GM12878 (cell line): Measurements from ENCODE around the gene ANO1. TPM values are rescaled to one million over a fixed set of nuclear protein-coding genes. Genes with fewer than 3 reads are reported as not detected.

Experiments used
- ATAC-seq: fragments of 200-7000 bp; cut with Tn5 transposase; 3 replicates; pipeline ENCODE4 v1.9.1; 2020; ENCODE audit warnings: mild to moderate bottlenecking, moderate library complexity
- BruUV-seq: library from RNA; stranded (reverse); fragments of 400-500 nt; replicated peaks from 2 replicates; lab custom pipeline; 2021; lab: Mats Ljungman, UMichigan
- CTCF ChIA-PET: fragments of 300-600 bp; sonication (Branson Sonifier 250); formaldehyde crosslinking; extraction: SDS; loops from one replicate; lab custom pipeline; 2021; ENCODE audit warnings: inconsistent platforms; lab: Yijun Ruan, JAX
- POLR2A ChIA-PET: fragments of 350-600 bp; formaldehyde crosslinking; extraction: SDS; loops from one replicate; lab custom pipeline; 2021; ENCODE audit warnings: inconsistent platforms; lab: Charles Lee
- RAD21 ChIA-PET: fragments of 300-600 bp; sonication (Branson Sonifier 250); formaldehyde crosslinking; loops from one replicate; lab custom pipeline; 2023; ENCODE audit warnings: antibody characterized with exemption; ENCODE audit not compliant: unreplicated experiment; lab: Charles Lee
- SMC1A ChIA-PET: fragments of 300-600 bp; sonication (Branson Sonifier 250); formaldehyde crosslinking; loops from one replicate; lab custom pipeline; 2023; ENCODE audit not compliant: unreplicated experiment, uncharacterized antibody; lab: Charles Lee
- DNase-seq: peaks from one replicate; pipeline ENCODE4 v3.0.0-alpha.2; 2011; ENCODE audit warnings: low read depth, low spot score
- FAIRE-seq: peaks from 3 replicates; lab custom pipeline; 2011; peaks lifted over from hg19 to GRCh38; lab: Jason Lieb, UNC
- H2AFZ ChIP-seq: 2 replicates; pipeline ENCODE4 v1.6.0; 2011; ENCODE audit warnings: low read depth, low read length, control low read depth; ENCODE audit not compliant: control insufficient read depth
- H3K27ac ChIP-seq: 2 replicates; pipeline ENCODE4 v1.5.1; 2011; ENCODE audit warnings: control low read depth; ENCODE audit not compliant: control insufficient read depth, insufficient read depth
- H3K27me3 ChIP-seq, 2 experiments: replicated peaks in 1 of 2; 2 replicates each; pipeline versions ENCODE4 v1.6.0 to v1.6.1; 2011; ENCODE audit warnings: low read length in 1 of 2; ENCODE audit not compliant: control insufficient read depth in 2 of 2, insufficient read depth in 2 of 2
- H3K36me3 ChIP-seq, 2 experiments: 2 replicates each; pipeline ENCODE4 v1.5.1; 2011; ENCODE audit warnings: low read length in 1 of 2; ENCODE audit not compliant: control insufficient read depth in 2 of 2, insufficient read depth in 2 of 2
- H3K4me1 ChIP-seq: 2 replicates; pipeline ENCODE4 v1.6.1; 2011; ENCODE audit warnings: mild to moderate bottlenecking, low read length, moderate library complexity, mixed read lengths; ENCODE audit not compliant: control insufficient read depth, insufficient read depth
- H3K4me2 ChIP-seq: 2 replicates; pipeline ENCODE4 v1.6.0; 2011; ENCODE audit warnings: control low read depth; ENCODE audit not compliant: control insufficient read depth, insufficient read depth
- H3K4me3 ChIP-seq: fragments of 200-600 bp; sonication (generic); 2 replicates; pipeline ENCODE4 v1.5.1; 2016
- H3K79me2 ChIP-seq: 2 replicates; pipeline ENCODE4 v1.6.0; 2011; ENCODE audit warnings: low read length; ENCODE audit not compliant: control insufficient read depth, insufficient read depth
- H3K9ac ChIP-seq: 2 replicates; pipeline ENCODE4 v1.8.0; 2011; ENCODE audit warnings: low read length, control low read depth, mixed read lengths; ENCODE audit not compliant: control insufficient read depth, insufficient read depth
- H3K9me3 ChIP-seq: replicated peaks from 3 replicates; pipeline ENCODE4 v1.5.1; 2011; ENCODE audit warnings: mild to moderate bottlenecking, low read length; ENCODE audit not compliant: control insufficient read depth, insufficient read depth
- H4K20me1 ChIP-seq: 2 replicates; pipeline ENCODE4 v1.6.0; 2011; ENCODE audit not compliant: control insufficient read depth, insufficient read depth
- ATF7 ChIP-seq: fragments of 450-650 bp; IDR thresholded peaks from 2 replicates; pipeline ENCODE4 v1.6.1; 2016; ENCODE audit warnings: low read depth, mild to moderate bottlenecking
- CBX5 ChIP-seq: sonication (generic); IDR thresholded peaks from 2 replicates; pipeline ENCODE4 v1.6.1; 2016; ENCODE audit warnings: low read depth, moderate library complexity, mild to moderate bottlenecking, inconsistent platforms
- CEBPB ChIP-seq, 2 experiments: fragments of 150-350 bp in 1 of 2; IDR thresholded peaks; 2 replicates each; pipeline ENCODE4 v1.6.1; 2012 to 2014; ENCODE audit warnings: low read depth in 2 of 2, low read length in 2 of 2, borderline replicate concordance in 1 of 2, inconsistent platforms in 1 of 2
- CREM ChIP-seq: IDR thresholded peaks from 2 replicates; pipeline ENCODE4 v1.6.1; 2014; ENCODE audit warnings: antibody characterized with exemption, low read depth
- EP300 ChIP-seq, 2 experiments: fragments of 150-350 bp in 1 of 2; IDR thresholded peaks; 2 replicates each; pipeline ENCODE4 v1.6.1; 2011 to 2012; ENCODE audit warnings: low read depth in 2 of 2, low read length in 2 of 2, borderline replicate concordance in 1 of 2, improper control_type of control experiment in 1 of 2, inconsistent platforms in 1 of 2; ENCODE audit not compliant: control insufficient read depth in 1 of 2
- HDAC6 ChIP-seq: fragments of 200-600 bp; sonication (generic); IDR thresholded peaks from one replicate; pipeline ENCODE4 v1.8.0; 2017; ENCODE audit warnings: antibody characterized with exemption; ENCODE audit not compliant: unreplicated experiment
- JUND ChIP-seq: IDR thresholded peaks from 2 replicates; pipeline ENCODE4 v1.6.1; 2012; ENCODE audit warnings: low read depth, mild to moderate bottlenecking, low read length, improper control_type of control experiment, moderate library complexity
- MXI1 ChIP-seq: fragments of 150-350 bp; IDR thresholded peaks from 2 replicates; pipeline ENCODE4 v1.6.1; 2011; ENCODE audit warnings: low read depth, mild to moderate bottlenecking, inconsistent platforms, low read length, improper control_type of control experiment
- MYB ChIP-seq: fragments of 150-350 bp; IDR thresholded peaks from 2 replicates; pipeline ENCODE4 v1.6.1; 2014; ENCODE audit warnings: mild to moderate bottlenecking, low read depth, low read length, borderline replicate concordance
- NFIC ChIP-seq: IDR thresholded peaks from 2 replicates; pipeline ENCODE4 v1.6.1; 2012; ENCODE audit warnings: low read depth, mild to moderate bottlenecking, inconsistent platforms, low read length, moderate library complexity
- NR2C2 ChIP-seq: IDR thresholded peaks from 2 replicates; pipeline ENCODE4 v1.6.1; 2011; ENCODE audit warnings: borderline replicate concordance, low read depth; ENCODE audit not compliant: control insufficient read depth, insufficient read length
- NRF1 ChIP-seq: conservative IDR thresholded peaks from 2 replicates; pipeline ENCODE4 v1.6.1; 2011; ENCODE audit warnings: mild to moderate bottlenecking, low read depth, low read length, improper control_type of control experiment
- POLR2A ChIP-seq: IDR thresholded peaks from 2 replicates; pipeline ENCODE4 v1.6.1; 2011; ENCODE audit warnings: low read depth, mild to moderate bottlenecking, low read length
- RBBP5 ChIP-seq: fragments of 200-600 bp; sonication (generic); conservative IDR thresholded peaks from 2 replicates; pipeline ENCODE4 v1.6.1; 2016
- ZNF207 ChIP-seq: fragments of 450-650 bp; IDR thresholded peaks from 2 replicates; pipeline ENCODE4 v1.6.1; 2014; ENCODE audit warnings: antibody characterized with exemption, mild to moderate bottlenecking, borderline replicate concordance
- ZNF274 ChIP-seq: IDR thresholded peaks from one replicate; pipeline ENCODE4 v1.8.0; 2011; ENCODE audit not compliant: insufficient read length, insufficient read depth
- ZNF592 ChIP-seq: fragments of 450-650 bp; IDR thresholded peaks from 2 replicates; pipeline ENCODE4 v1.6.1; 2017; ENCODE audit warnings: mild to moderate bottlenecking, moderate library complexity
- ZSCAN29 ChIP-seq: fragments of 450-650 bp; IDR thresholded peaks from 2 replicates; pipeline ENCODE4 v1.6.1; 2017; ENCODE audit warnings: mild to moderate bottlenecking, moderate library complexity
- WGBS: methylation state at CpG from one replicate; pipeline ENCODE4 v1.1.6; 2016; ENCODE audit warnings: low lambda C conversion rate; ENCODE audit not compliant: insufficient replicate concordance, insufficient coverage; ENCODE audit errors: missing lambda C conversion rate; 5-methylcytosine and 5-hydroxymethylcytosine counted together
- in situ Hi-C: fragments of 300-500 bp; cut with MboI; formaldehyde crosslinking; loops from 9 replicates; pipeline ENCODE4 v1.14.3; 2018; ENCODE audit warnings: mixed read lengths
- intact Hi-C: fragments of 100-400 bp; cut with micrococcal nuclease; formaldehyde crosslinking; loops from one replicate; pipeline ENCODE4 v1.14.2; 2022; ENCODE audit not compliant: unreplicated experiment
- polyA plus RNA-seq, 11 experiments: library from polyadenylated mRNA; depleted of rRNA in 4 of 11; unstranded in 6 of 11; stranded (reverse) in 5 of 11; fragments of >200 nt; fragmentation: Nextera tagmentation in 4 of 11; fragmentation: Illumina TruSeq in 1 of 11; extraction: Ambion mirVana in 4 of 11; extraction: Trizol in 1 of 11; gene quantifications; 1 replicate in 1 of 11; 2 replicates in 10 of 11; pipeline versions ENCODE4 v1.2.1 to v1.2.3, GENCODE V29; 2011 to 2016; ENCODE audit warnings: inconsistent platforms in 2 of 11, missing spikeins in 2 of 11, low read depth in 1 of 11
- total RNA-seq, 4 experiments: library from RNA; depleted of rRNA in 3 of 4; stranded (reverse); fragments of >200 nt in 3 of 4; fragmentation: Illumina TruSeq in 1 of 4; extraction: Trizol in 1 of 4; gene quantifications; 2 replicates each; pipeline versions ENCODE4 v1.2.1 to v1.2.3, GENCODE V29; 2013 to 2021
- TF ChIP-seq, protein P1 (sequence below): fragments of 450-650 bp; IDR thresholded peaks from 2 replicates; pipeline ENCODE4 v1.6.1; 2016; ENCODE audit warnings: mild to moderate bottlenecking

ANO1 gene
- total and polyA plus RNA-seq, 10 of the 15 experiments (the other 5 are each of a cell fraction or from before 2014, with no cell fraction given), result 0.01 to 0.38 (median 0.06) TPM; not detected in 7

DNA sequence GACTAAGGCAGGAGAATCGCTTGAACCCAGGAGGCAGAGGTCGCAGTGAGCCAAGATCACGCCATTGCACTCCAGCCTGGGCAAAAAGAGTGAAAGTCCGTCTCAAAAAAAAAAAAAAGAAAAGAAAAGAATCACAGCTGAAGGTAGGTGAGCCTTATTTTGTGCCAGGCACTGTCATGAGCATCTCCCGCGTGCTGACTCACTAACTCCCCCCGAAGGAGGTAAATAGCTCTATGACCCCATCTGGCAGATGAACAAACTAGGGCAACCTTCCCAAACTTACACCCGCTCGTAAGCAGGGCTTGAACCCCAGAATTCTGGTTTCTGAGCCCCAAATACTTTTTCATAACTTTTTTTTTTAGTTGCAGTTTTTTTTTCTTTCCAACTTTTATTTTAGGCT, 60.3 kb downstream of the ANO1 start (continued):
- TF ChIP-seq ZNF592, result no peak
- TF ChIP-seq, all 136 proteins: peak for 0

- no TSS peak for BruUV-seq
- peaks cover 7 to 10% of the 10 kb centered on the region in 2 experiments; a peak in 3 of 4 replicates for H3K27me3 ChIP-seq
- CTCF ChIA-PET, result no interaction called here
These were observed 61.8 kb downstream of the ANO1 start for GRCh38 chr11:70139785-70140410.

More at GRCh38 chr11:70139785-70140410, 61.8 kb downstream of the ANO1 start:
- H3K36me3 ChIP-seq, result no peaks in the 10 kb centered on the region
- in situ Hi-C loops (no loop called here), intact Hi-C loops (no loop called here)
- SMC1A ChIA-PET, result no interaction called here
- TF ChIP-seq ZSCAN29, result no peak
- no peak for TF ChIP-seq NR2C2
- TF ChIP-seq RBBP5, result no peak
- TF ChIP-seq MXI1, result no peak
- TF ChIP-seq EP300 (IDR thresholded peaks at IDR 0.05; ENCODE audit: borderline replicate concordance in 1 of 2, control insufficient read depth in 1 of 2, low read depth in 2 of 2, low read length in 2 of 2), result no peak
- no peak for TF ChIP-seq CREM
- no peak for TF ChIP-seq NFIC
- no peak for TF ChIP-seq HDAC6
- no peak for TF ChIP-seq POLR2A
- no peak for TF ChIP-seq CBX5
- no peak for TF ChIP-seq JUND
- TF ChIP-seq ZNF207, result no peak
- no peak for TF ChIP-seq ZNF274
- no peak for TF ChIP-seq ATF7
- TF ChIP-seq NRF1, result no peak
- TF ChIP-seq MYB, result no peak
- TF ChIP-seq CEBPB (IDR thresholded peaks at IDR 0.05; ENCODE audit: borderline replicate concordance in 1 of 2, low read depth in 2 of 2, low read length in 2 of 2), result no peak
- TF ChIP-seq, protein P1, sequence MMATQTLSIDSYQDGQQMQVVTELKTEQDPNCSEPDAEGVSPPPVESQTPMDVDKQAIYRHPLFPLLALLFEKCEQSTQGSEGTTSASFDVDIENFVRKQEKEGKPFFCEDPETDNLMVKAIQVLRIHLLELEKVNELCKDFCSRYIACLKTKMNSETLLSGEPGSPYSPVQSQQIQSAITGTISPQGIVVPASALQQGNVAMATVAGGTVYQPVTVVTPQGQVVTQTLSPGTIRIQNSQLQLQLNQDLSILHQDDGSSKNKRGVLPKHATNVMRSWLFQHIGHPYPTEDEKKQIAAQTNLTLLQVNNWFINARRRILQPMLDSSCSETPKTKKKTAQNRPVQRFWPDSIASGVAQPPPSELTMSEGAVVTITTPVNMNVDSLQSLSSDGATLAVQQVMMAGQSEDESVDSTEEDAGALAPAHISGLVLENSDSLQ, result no peak
- no peaks in the 10 kb centered on the region for H3K79me2 ChIP-seq
- POLR2A ChIA-PET, result no interaction called here
- H3K4me3 ChIP-seq, result no peak overlapping the region
- FAIRE-seq (no peak), ATAC-seq (no peak), DNase-seq (no peak)
- H3K9me3 ChIP-seq, result no peaks in the 10 kb centered on the region
- no peak overlapping the region for H3K27ac ChIP-seq
- no peak overlapping the region for H3K4me2 ChIP-seq
- H3K9ac ChIP-seq, result no peak overlapping the region
- RAD21 ChIA-PET, result no interaction called here
- H3K4me1 ChIP-seq, result no peaks in the 10 kb centered on the region
- H4K20me1 ChIP-seq, result no peaks in the 10 kb centered on the region
- WGBS, result 37% methylated on average over 15 of the region's 15 CpGs
- H2AFZ ChIP-seq, result no peak overlapping the region
